Body of pancreas (tissue), 4 donors: ENCODE results near the gene VASH1.

Source experiments
- CTCF ChIP-seq, 7 experiments: fragments of 450-650 bp in 4 of 7; fragments of 200-600 bp in 3 of 7; sonication (generic) in 3 of 7; IDR thresholded peaks; one replicate each; pipeline ENCODE4 v1.5.1; 2016 to 2019; ENCODE audit warnings: antibody characterized with exemption in 7 of 7
- POLR2A ChIP-seq, 3 donors: fragments of 450-650 bp; IDR thresholded peaks; one replicate each; pipeline ENCODE4 v1.6.1; 2016; ENCODE audit warnings: antibody characterized with exemption in 3 of 3, mild to moderate bottlenecking in 2 of 3

- no peak for TF ChIP-seq POLR2A (IDR thresholded peaks at IDR 0.05)
- TF ChIP-seq CTCF (IDR thresholded peaks at IDR 0.05) = no peak
Observed at GRCh38 chr14:76715511-76716081, 45.7 kb upstream of the VASH1 start.
